ENCODE data around the gene GNAI1.

GNAI1 gene

DNA sequence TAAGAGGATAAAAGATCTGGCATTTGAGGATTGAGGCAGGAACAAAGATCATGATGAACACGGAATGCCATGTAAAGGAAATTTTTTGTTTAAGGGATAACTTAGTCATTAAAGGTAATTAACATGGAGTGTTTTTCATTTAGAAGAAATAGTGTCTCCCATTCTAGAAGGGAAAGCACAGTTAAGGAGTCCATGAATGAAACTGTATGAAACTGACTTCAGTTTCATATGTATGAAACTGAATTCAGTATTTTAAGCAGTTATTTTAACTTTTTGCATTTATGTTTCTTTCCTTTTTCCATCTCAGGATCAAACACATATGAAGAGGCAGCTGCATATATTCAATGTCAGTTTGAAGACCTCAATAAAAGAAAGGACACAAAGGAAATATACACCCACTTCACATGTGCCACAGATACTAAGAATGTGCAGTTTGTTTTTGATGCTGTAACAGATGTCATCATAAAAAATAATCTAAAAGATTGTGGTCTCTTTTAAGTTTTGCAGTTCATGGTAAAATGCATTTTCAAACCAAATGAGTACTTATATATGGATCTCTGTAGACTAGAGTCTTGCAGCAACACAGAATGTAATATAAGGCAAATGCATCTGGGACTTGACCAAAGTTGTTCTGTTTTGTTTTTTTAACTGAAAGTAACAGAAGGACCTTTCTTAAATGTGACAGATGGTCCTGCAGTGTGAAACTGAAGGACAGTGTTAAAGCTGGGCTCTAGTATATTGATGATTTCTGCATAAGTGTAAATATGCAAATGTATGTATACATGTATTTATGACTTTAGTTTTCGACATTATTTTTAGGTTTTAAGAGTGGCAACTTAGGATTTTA, 82.6 kb downstream of the GNAI1 start:
- no peak overlapping the region for H3K4me3 ChIP-seq (ENCODE audit: low read depth, low read length)
- TF ChIP-seq, protein P1, sequence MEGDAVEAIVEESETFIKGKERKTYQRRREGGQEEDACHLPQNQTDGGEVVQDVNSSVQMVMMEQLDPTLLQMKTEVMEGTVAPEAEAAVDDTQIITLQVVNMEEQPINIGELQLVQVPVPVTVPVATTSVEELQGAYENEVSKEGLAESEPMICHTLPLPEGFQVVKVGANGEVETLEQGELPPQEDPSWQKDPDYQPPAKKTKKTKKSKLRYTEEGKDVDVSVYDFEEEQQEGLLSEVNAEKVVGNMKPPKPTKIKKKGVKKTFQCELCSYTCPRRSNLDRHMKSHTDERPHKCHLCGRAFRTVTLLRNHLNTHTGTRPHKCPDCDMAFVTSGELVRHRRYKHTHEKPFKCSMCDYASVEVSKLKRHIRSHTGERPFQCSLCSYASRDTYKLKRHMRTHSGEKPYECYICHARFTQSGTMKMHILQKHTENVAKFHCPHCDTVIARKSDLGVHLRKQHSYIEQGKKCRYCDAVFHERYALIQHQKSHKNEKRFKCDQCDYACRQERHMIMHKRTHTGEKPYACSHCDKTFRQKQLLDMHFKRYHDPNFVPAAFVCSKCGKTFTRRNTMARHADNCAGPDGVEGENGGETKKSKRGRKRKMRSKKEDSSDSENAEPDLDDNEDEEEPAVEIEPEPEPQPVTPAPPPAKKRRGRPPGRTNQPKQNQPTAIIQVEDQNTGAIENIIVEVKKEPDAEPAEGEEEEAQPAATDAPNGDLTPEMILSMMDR (IDR thresholded peaks at IDR 0.05; ENCODE audit: insufficient read depth, low read length, missing control alignments), result no peak
- ChIA-PET CTCF (no interaction called here), POLR2A (no interaction called here)
- no peak for DNase-seq (ENCODE audit: low read depth, low spot score)

DNA sequence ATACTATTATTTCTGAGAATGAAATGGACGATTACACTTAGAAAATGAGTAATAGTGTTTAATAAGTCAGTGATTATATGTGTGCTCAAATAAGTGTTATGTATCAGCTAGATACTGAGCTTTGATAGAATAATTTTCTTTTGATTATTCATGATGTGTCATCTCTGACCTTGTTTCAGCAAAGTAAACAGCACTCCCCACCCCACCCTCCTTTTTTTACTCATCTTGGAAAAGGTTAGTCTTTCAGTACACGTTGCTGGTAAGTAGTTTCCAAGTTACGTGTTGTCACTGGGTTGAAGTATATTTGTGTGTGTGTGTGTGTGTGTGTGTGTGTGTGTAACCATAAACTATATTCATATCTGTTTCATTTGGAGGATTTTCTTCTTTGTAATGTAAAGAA, 84.1 kb downstream of the GNAI1 start:
- TF ChIP-seq, protein P1 (IDR thresholded peaks at IDR 0.05; ENCODE audit: insufficient read depth, low read length, missing control alignments), result no peak
- peak; percentile 24 for DNase-seq (ENCODE audit: low read depth, low spot score)
- POLR2A ChIA-PET, result no interaction called here
- CTCF ChIA-PET, result interaction anchor here (0.7 kb wide), 1 partner anchor 54 kb away, joined by 3 read pairs; no protein-coding TSS in a partner anchor
- H3K4me3 ChIP-seq (ENCODE audit: low read depth, low read length), result no peak overlapping the region

DNA sequence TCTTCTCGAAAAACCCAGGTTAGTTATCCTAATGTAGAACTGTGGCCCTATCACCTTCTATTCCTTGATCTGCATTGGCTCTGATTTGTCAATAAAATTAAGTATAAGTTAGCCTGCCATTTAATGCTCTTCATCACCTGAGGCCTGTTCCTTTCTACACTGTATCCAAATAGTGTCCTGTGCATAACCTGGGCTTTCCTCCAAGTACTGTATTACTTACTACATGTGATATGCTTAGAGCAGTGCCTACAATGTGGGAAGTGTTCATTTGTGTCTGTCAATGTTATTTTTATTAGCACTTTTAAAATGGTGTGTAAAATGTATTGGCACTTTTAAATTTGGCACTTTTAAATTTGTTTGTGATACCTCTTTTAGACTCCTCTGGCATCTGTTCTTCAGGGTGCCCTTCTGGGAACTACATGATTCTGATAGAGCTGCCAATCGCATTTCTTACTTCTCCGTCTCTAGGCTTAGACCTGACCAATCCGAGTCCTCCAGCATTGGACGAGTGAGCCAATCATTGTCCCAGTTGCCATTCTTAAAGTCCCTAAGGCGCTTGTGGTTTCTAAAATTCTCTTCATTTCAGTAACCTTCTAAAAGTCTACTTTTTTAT, 85.5 kb downstream of the GNAI1 start:
- POLR2A ChIA-PET, result no interaction called here
- TF ChIP-seq, protein P1 (IDR thresholded peaks at IDR 0.05; ENCODE audit: insufficient read depth, low read length, missing control alignments), result no peak
- DNase-seq (ENCODE audit: low read depth, low spot score), result no peak
- H3K4me3 ChIP-seq (ENCODE audit: low read depth, low read length), result no peak overlapping the region
- CTCF ChIA-PET, result no interaction called here

DNA sequence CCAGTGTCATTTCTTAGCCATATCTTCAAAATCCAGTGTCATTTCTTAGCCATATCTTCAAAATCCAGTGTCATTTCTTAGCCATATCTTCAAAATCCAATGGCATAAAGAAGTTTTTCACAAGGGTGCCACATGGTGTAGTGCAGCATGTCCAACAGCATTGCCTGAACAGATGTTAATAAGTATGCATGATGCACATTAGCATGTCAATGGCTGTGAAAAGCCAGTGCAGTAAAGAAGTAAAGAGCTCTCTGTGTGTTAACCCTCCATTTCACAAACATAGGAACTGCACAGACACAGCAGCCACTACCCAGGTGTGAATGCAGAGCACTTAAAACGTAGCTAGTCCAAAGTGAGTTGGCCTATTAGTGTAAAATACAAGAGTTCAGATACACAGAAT, 89.8 kb downstream of the GNAI1 start:
- ChIA-PET POLR2A (no interaction called here), CTCF (interaction anchor here (0.6 kb wide), 1 partner anchor 10 kb away, joined by 3 read pairs; no protein-coding TSS in a partner anchor)

DNA sequence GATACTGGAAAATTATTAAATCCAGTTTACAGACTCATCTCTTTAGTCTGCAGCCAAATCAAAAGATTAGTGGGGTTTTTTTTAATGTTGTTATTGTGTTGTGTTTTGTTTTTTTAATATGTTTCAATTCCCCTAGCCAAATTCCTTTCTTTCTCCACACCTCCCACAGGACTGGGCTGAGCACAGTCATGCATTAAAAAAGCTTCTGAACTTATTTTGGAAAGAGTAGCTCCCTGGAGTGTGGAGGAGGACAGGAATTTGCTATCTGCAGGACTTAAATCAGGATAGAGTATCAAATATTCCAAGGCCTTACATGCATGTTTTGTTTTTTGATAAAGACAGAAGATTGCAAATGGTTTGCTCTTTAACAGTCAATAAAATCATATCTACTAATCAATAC, 90.7 kb downstream of the GNAI1 start:
- ChIA-PET POLR2A (no interaction called here), CTCF (interaction anchor here (1.2 kb wide), 1 partner anchor 11 kb away, joined by 3 read pairs; no protein-coding TSS in a partner anchor)
- TF ChIP-seq, protein P1 (IDR thresholded peaks at IDR 0.05; ENCODE audit: insufficient read depth, low read length, missing control alignments), result no peak
- no peak overlapping the region for H3K4me3 ChIP-seq (ENCODE audit: low read depth, low read length)
- no peak for DNase-seq (ENCODE audit: low read depth, low spot score)

More for the DNA sequence above, 89.8 kb downstream of the GNAI1 start:
- TF ChIP-seq, protein P1 (IDR thresholded peaks at IDR 0.05; ENCODE audit: insufficient read depth, low read length, missing control alignments), result no peak
- DNase-seq (ENCODE audit: low read depth, low spot score), result no peak
- H3K4me3 ChIP-seq (ENCODE audit: low read depth, low read length), result no peak overlapping the region

DNA sequence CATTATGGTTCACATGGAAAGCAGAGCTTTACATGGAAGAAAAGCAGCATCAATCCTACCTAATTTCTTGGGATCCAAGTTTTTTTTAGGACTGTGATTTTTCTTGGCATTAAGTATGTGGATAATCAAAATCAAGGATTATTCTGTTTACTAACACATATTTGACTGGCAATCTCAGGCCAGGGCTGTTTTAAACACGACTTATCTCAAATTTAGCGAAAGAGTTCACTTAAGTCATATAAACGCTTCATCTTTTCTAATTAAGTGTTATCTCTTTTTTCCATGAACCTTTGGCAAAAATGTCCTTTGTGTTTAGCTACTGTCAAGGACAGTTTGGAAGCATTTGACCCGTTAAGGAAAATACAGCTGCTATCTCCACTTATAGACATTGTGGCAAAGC, 92.0 kb downstream of the GNAI1 start:
- CTCF ChIA-PET, result no interaction called here
- POLR2A ChIA-PET, result no interaction called here
- DNase-seq (ENCODE audit: low read depth, low spot score), result no peak
- TF ChIP-seq, protein P1 (IDR thresholded peaks at IDR 0.05; ENCODE audit: insufficient read depth, low read length, missing control alignments), result no peak
- H3K4me3 ChIP-seq (ENCODE audit: low read depth, low read length), result no peak overlapping the region

Data from AG04449 (cell line).